ENCODE measurements around the gene PNMA8A.

Gene PNMA8A

DNA sequence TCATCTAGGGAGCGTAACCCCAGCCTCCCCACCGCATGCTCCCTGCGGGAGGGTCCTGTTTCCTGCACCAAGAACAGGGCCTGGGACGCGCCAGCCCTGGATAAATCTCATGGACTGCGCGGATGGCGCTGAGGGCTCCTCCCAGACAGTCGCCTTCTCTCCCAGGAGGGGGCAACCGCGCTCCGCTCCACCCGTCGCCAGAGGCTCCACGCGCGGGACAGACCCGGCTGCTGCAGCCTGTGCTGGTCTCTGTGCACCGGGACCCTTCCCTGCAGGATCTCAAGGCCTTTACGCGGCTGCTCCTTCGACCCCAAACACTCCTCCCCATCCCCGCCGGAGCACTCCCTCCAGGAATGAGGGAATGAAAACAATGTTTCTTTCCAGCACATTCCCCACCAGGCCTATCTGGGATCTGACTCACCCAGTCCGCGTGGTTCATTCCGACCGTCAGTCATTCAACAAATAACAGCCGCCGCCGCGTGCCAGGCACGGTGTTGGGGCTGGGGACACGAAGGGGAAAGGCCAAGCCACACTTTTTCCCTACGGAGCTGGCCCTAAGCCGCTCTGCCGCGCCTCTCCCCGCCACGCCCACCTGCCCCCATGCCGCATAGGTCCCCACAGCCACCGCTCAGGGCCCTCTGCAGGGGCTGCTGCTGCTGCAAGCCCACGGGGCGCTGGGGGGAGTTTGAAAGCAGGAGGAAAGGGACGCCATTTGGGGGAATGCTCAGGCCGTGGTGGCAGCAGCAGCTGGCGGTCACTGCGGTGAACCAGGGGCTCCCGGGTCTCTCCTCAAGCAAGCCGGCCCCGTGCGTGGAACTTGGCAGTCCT, 18.3 kb upstream of the PNMA8A start:
- Histone ChIP-seq H3K27me3 (ENCODE audit: control insufficient read depth, insufficient read depth, low read length) (peaks cover 4% of the 10 kb centered on the region), H3K36me3 (ENCODE audit: control insufficient read depth, insufficient read depth, low read length) (no peaks in the 10 kb centered on the region), H3K4me1 (peaks cover 3% of the 10 kb centered on the region)

DNA sequence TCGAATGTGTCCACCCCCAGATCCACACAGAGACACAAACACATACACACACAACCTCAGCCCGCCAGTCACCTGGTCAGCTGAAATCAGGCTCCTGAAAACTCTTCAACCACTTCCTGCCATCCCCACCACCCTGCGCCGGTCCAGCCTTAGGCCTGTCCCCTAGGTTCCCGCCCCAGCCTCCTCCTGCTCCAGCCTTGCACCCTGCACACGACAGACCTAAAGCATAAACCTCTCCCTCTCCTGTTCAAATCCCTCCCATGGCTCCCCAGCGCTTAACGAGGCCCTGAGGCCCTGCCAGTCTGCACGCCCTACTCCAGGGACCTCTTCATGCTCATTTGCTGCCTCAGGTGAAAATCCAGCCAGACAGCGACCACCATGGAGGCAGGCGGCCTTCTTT, 17.2 kb upstream of the PNMA8A start:
- no peaks in the 10 kb centered on the region for H3K79me2 ChIP-seq
- no peak overlapping the region for H3K9ac ChIP-seq
- H3K36me3 ChIP-seq (ENCODE audit: control insufficient read depth, insufficient read depth, low read length): no peaks in the 10 kb centered on the region
- peaks cover 4% of the 10 kb centered on the region for H3K27me3 ChIP-seq (ENCODE audit: control insufficient read depth, insufficient read depth, low read length)
- TF ChIP-seq, protein P1, sequence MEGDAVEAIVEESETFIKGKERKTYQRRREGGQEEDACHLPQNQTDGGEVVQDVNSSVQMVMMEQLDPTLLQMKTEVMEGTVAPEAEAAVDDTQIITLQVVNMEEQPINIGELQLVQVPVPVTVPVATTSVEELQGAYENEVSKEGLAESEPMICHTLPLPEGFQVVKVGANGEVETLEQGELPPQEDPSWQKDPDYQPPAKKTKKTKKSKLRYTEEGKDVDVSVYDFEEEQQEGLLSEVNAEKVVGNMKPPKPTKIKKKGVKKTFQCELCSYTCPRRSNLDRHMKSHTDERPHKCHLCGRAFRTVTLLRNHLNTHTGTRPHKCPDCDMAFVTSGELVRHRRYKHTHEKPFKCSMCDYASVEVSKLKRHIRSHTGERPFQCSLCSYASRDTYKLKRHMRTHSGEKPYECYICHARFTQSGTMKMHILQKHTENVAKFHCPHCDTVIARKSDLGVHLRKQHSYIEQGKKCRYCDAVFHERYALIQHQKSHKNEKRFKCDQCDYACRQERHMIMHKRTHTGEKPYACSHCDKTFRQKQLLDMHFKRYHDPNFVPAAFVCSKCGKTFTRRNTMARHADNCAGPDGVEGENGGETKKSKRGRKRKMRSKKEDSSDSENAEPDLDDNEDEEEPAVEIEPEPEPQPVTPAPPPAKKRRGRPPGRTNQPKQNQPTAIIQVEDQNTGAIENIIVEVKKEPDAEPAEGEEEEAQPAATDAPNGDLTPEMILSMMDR (IDR thresholded peaks at IDR 0.05): no peak
- H3K9me3 ChIP-seq (ENCODE audit: control insufficient read depth, low read length): no peaks in the 10 kb centered on the region
- no peak overlapping the region for H2AFZ ChIP-seq
- H3K4me1 ChIP-seq: peaks cover 3% of the 10 kb centered on the region
- no peak overlapping the region for H3K27ac ChIP-seq
- H3K4me2 ChIP-seq (ENCODE audit: low read length): no peak overlapping the region
- no peak overlapping the region for H3K4me3 ChIP-seq (ENCODE audit: low read depth, low read length)

More for the DNA sequence above, 18.3 kb upstream of the PNMA8A start:
- Histone ChIP-seq H3K4me3 (ENCODE audit: low read depth, low read length) (no peak overlapping the region), H3K79me2 (no peaks in the 10 kb centered on the region), H3K27ac (no peak overlapping the region), H3K9ac (no peak overlapping the region), H3K9me3 (ENCODE audit: control insufficient read depth, low read length) (no peaks in the 10 kb centered on the region), H3K4me2 (ENCODE audit: low read length) (peak overlapping the region; percentile 53), H2AFZ (peak overlapping the region; percentile 53)
- TF ChIP-seq, protein P1 (IDR thresholded peaks at IDR 0.05): peak; percentile 21

DNA sequence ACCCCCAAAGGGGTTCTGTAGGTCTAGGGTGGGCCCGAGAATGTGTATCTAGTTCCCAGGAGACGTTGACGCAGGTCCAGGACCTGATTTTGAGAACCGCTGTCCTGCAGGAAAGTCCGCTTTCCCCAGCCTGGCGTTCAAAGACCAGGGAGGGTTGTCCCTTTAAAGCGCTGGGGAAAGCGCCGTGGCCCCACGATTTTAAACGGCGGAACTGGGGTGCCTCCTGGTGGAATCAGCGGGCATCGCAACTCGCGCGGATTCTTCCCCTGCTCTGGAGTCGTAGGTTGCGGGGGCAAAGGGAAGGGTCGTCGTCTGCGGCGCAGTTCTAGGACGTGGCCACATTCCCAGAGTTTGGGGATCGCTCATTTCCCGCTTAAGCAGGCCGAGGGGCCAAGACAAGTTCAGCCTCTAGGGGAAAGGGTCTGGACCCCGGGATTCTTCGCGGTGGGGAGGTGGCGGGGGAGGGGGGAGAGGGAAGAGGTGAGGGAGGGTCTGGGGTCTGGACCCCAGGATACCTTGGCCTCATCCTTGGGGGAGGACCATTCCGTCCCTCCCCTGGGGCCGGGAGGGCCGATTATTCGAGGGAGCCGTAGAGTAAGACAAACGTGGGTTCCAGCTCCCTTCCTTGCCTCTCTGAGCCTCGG, 16.6 kb upstream of the PNMA8A start:
- H3K79me2 ChIP-seq: no peaks in the 10 kb centered on the region
- H3K4me2 ChIP-seq (ENCODE audit: low read length): peak overlapping the region; percentile 54
- H3K9me3 ChIP-seq (ENCODE audit: control insufficient read depth, low read length): no peaks in the 10 kb centered on the region
- H3K4me1 ChIP-seq: peaks cover 3% of the 10 kb centered on the region
- no peaks in the 10 kb centered on the region for H3K36me3 ChIP-seq (ENCODE audit: control insufficient read depth, insufficient read depth, low read length)
- H2AFZ ChIP-seq: peak overlapping the region; percentile 60
- H3K27me3 ChIP-seq (ENCODE audit: control insufficient read depth, insufficient read depth, low read length): peaks cover 4% of the 10 kb centered on the region
- no peak overlapping the region for H3K9ac ChIP-seq
- peak overlapping the region; percentile 20 for H3K4me3 ChIP-seq (ENCODE audit: low read depth, low read length)
- TF ChIP-seq, protein P1 (IDR thresholded peaks at IDR 0.05): peak; percentile 94
- no peak overlapping the region for H3K27ac ChIP-seq

DNA sequence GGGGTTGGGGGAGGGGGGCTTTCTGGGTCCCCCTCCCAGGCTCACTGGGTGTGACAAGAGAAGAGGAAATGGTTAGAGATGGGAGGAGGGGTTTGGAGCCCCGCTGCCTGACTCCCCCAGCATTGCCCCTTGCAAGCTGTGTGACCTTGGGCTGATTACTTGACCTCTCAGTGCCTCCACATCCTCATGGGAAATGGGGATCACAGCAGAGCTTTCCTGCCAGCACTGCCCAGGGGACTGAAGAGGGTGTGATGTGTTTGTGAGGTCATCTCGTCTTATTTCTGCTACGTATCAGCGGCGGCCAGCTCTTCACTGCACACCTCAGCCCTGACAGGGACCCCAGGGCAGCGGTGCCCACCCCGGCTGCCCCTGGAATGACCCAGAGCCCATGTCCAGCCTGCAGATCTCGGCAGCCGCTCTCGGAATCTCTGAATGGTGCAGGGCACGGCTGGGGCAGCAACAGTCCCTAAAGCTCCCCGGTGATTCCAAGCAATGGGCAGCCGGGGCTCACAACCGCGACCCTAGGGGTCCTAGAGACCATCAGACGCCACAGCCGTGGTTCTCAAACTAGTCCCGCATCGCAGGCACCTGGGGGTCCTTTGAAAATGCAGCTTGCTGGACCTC, 15.9 kb upstream of the PNMA8A start:
- TF ChIP-seq, protein P1 (IDR thresholded peaks at IDR 0.05): no peak
- Histone ChIP-seq H2AFZ (peak overlapping the region; percentile 60), H3K36me3 (ENCODE audit: control insufficient read depth, insufficient read depth, low read length) (no peaks in the 10 kb centered on the region), H3K4me2 (ENCODE audit: low read length) (peak overlapping the region; percentile 54), H3K4me3 (ENCODE audit: low read depth, low read length) (peak overlapping the region; percentile 20), H3K27me3 (ENCODE audit: control insufficient read depth, insufficient read depth, low read length) (peaks cover 4% of the 10 kb centered on the region), H3K4me1 (peaks cover 3% of the 10 kb centered on the region), H3K27ac (no peak overlapping the region), H3K9ac (no peak overlapping the region), H3K79me2 (no peaks in the 10 kb centered on the region), H3K9me3 (ENCODE audit: control insufficient read depth, low read length) (no peaks in the 10 kb centered on the region)

Measured in parathyroid adenoma (tissue), 2 donors.